ENCODE results near the gene UBR1. TPM values are rescaled to one million over a fixed set of nuclear protein-coding genes. Genes with fewer than 3 reads are reported as not detected.
"Not testable (repeated sequence)": the region's sequence is repeated elsewhere in the genome, so short reads cannot be mapped to it uniquely, and the experiment has no call there.

UBR1 gene
- total RNA-seq, 1 donor from 2014 or later, result 29.1 TPM

- H3K9me3 Mint-ChIP-seq; H3K36me3 Mint-ChIP-seq (ENCODE audit: low read depth); H3K4me3 Mint-ChIP-seq; DNase-seq (ENCODE audit: low spot score); H3K4me1 Mint-ChIP-seq (ENCODE audit: low read depth); intact Hi-C loops (cut with micrococcal nuclease); H3K27ac Mint-ChIP-seq; H3K27me3 Mint-ChIP-seq (ENCODE audit: insufficient read depth): not testable (repeated sequence)
Measured at GRCh38 chr15:42893911-42894310, 211.9 kb downstream of the UBR1 start.

Other genes starting within 250 kb of the UBR1 start
- gene TTBK2, start 185.3 kb downstream of the UBR1 start, total RNA-seq, result 11.4 and 13.4 TPM in 2 replicates
- 16.4 and 18.6 TPM in 2 replicates for gene TMEM62, start 27.5 kb upstream of the UBR1 start, total RNA-seq
- 57.7 and 60.2 TPM in 2 replicates for gene CCNDBP1, start 79.4 kb upstream of the UBR1 start, total RNA-seq
- gene EPB42, start 115.0 kb upstream of the UBR1 start, total RNA-seq, result not detected in 2 replicates
- gene TGM5, start 160.9 kb upstream of the UBR1 start, total RNA-seq, result not detected in 2 replicates
- not detected in 2 replicates for gene TGM7, start 196.2 kb upstream of the UBR1 start, total RNA-seq
- gene LCMT2, start 224.5 kb upstream of the UBR1 start, total RNA-seq, result 15.4 and 15.7 TPM in 2 replicates

Measured in activated T-helper 1 cell treated with anti-CD3 and anti-CD28 coated beads, Interleukin-12 subunit alpha, Interleukin-12 subunit beta, Interleukin-2, Interleukin-4 antibody, amounts not matched to agents 30 ng/mL and 10 ng/mL and 1 ng/mL, durations not matched to agents 14 hours and 24 hours and 36 hours (primary cell).